NCI-H2081 treated with DMSO at 0.1 percent for 48 hours (cell line): ENCODE measurements around the gene MICAL2.
"Not testable (repeated sequence)": the region's sequence is repeated elsewhere in the genome, so short reads cannot be mapped to it uniquely, and the experiment has no call there.

Experiments
- DNase-seq: peaks from one replicate; lab custom pipeline; 2025; lab: John Stamatoyannopoulos, UW

MICAL2 gene

GRCh38 chr11:12135185-12135584 lies 24.8 kb downstream of the MICAL2 start:
- DNase-seq: no peak

DNA sequence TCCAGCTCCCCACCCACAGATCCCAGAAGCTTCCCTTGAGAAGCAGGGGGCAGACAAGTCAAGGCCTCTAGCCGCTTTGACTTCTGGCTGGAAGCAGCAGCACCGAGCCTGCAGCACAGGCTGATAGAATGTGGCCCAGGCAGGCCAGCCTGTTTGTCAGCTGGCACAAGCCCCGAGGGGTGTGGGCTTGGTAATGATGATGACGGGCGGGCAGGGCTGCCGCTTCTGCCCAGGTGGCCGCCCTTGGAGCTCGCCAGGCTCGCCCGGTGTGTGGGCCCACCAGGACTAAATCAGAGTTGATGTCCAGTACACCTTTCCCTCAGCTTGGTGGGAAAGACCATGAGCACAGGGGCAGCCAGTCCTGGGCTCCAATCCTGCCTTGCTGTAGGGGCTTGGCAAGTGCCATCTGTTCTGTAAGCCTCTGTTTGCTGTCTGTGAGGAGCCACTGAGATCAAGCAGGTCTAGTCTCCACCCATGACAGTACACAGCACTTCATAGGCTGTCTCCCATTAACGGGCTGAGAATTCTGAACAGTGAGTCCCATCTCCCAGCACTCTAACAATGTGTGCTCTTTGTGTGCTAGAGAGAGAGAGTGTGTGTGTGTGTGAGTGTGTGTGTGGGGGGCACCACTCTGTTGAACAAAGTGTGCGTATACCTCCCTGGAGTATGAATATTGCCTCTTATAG lies 26.8 kb downstream of the MICAL2 start:
- DNase-seq: no peak

GRCh38 chr11:12137938-12138731 lies 27.7 kb downstream of the MICAL2 start:
- no peak for DNase-seq

DNA sequence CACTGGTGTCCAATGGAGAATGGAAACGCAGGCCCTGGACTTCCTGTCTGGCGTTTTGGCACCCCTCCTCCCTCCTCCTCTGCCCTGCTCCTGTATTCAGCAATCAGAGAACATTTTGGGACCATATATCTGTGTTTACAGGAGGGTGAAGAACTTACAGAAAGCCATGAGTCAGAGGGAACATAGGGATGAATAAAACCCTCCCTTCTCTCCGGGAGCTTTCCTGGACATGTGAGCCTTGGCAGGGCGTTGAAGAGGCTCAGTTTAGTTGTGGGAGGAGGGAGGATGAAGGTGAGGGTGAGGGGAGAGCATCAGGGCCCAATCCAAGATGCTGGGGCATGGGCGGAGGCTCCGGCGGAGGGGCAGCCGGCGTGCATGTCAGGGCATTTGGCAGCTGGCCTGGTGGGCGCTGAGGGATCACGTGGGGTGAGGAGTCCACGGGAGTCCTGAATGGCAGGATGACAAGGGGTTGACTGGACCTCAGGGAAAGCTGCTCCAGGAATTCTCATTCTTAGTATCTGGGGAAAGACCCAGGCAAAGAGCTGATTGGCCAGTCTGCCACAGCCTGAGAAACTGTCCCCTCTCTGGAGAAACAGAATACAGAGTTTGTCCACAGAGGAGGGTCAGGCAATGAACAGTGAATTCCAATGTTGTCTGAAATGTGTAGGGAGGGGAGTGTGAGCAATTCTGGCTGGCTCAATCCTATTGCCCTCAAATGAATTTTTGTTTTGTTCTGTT lies 28.9 kb downstream of the MICAL2 start:
- DNase-seq: no peak

GRCh38 chr11:12140186-12140793 lies 29.9 kb downstream of the MICAL2 start:
- no peak for DNase-seq

GRCh38 chr11:12141283-12141682 lies 30.9 kb downstream of the MICAL2 start:
- no peak for DNase-seq

- DNase-seq: no peak
Measured at GRCh38 chr11:12142176-12142575, 31.8 kb downstream of the MICAL2 start.

DNA sequence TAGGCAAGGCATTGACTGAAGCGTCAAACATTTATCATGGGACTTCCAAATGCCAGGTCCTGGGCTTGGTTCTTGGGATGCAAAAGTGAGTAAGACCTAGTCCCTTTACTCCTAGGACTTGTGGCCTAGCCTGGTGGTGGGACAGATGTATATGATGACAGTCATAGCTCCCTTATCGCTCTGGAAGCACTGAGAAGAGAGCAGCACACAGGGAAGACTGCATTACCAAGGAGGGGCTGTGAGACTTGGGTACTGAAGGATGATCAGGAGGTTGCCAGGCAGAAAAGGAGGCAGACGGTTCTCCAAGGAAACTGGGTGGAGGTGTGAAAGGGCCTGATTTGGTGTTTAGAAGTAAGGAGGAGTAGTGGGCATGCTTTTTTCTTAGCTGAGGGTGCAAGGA lies 32.5 kb downstream of the MICAL2 start:
- DNase-seq: no peak

- DNase-seq: no peak
Measured at GRCh38 chr11:12143461-12144258, 33.3 kb downstream of the MICAL2 start.

DNA sequence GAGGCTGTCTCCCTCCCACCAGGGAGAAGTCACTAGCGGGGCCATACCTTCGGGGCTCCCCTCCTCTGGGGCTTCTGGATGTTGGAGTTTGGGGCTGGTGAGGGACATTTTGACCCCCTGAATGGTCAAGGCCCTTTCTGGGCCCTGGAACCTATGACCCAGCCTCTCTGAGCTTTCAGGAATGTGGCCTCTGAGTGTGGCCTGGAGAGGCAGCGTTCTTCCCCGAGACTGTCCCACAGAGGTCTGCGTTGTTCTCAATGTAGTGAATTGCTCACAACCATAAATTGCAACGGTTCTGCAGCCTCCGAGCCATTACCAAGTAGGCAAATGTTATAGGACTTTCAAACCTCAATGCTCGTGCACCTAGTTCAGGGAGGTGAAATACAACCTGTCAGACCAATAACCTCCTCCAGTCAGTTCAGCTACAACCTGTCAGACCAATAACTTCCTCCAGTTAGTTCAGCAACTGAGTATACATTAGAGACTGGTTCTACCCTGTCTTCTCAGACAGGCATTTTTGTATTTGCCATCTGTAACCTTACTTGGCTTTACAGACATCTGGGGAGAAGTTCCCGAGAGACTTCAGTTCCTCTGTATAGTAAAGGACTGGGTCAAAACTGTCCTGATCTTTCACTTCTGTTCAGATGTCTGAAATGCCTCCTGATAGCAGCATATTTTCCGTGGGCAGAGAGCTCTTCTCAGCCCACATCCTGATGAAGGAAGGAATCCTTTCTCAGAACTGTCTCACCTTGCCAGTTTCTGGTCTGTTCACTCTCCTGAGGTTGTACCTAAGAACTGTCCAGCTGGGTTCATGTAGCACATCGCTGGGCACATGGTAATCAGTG lies 34.2 kb downstream of the MICAL2 start:
- no peak for DNase-seq

GRCh38 chr11:12146678-12147077 lies 36.3 kb downstream of the MICAL2 start:
- not testable (repeated sequence) for DNase-seq

- no peak for DNase-seq
Measured at GRCh38 chr11:12147827-12148226, 37.4 kb downstream of the MICAL2 start.

GRCh38 chr11:12148466-12148865 lies 38.1 kb downstream of the MICAL2 start:
- no peak for DNase-seq

- DNase-seq: no peak
Measured at GRCh38 chr11:12148882-12149281, 38.5 kb downstream of the MICAL2 start.

DNA sequence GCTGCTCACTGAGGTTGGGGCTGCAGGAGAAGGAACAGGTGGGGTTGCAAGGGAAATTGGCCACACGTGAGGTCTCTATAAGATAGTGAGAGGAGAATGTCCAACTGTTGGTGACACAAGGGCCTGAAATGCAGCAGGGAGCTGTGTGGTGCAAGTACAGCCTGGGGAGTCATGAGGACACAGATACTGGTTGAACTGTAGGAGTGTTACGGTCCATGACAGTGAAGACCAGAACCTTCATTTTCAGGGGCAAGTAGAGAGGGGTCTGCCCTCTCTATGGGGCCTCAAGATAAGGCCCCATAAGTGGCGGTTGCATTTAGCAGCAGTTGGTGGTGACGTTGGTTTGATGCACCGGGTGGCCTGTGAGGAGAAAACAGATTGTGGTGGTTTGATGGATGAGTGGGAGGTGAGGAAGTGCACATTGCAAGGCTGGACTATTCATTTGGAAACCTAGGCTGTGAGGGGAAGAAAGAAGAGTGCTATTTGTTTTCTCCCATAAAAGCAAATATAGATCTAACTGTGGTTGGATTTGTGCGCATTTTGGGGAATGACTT lies 39.4 kb downstream of the MICAL2 start:
- DNase-seq: no peak

- no peak for DNase-seq
Measured at GRCh38 chr11:12150831-12151382, 40.5 kb downstream of the MICAL2 start.

DNA sequence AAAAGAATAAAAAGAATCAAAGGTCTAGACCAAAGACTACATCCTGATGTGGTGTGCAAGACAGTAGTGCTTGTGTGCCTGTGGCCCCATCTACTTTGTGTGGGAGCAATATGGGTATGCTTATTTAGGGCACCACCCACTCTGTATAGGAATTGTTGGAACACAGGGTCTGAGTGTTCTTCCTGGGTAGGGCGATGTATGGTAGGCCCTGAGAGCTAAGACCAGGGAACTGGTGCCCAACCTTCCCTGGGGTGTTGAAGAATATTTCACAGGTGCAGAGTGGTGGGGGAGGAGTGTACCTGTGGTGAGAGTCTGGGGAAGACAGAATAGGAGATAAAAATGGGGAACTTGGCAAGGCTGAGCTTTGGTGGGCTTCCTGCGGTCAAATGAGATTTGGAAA lies 41.9 kb downstream of the MICAL2 start:
- DNase-seq: no peak

DNA sequence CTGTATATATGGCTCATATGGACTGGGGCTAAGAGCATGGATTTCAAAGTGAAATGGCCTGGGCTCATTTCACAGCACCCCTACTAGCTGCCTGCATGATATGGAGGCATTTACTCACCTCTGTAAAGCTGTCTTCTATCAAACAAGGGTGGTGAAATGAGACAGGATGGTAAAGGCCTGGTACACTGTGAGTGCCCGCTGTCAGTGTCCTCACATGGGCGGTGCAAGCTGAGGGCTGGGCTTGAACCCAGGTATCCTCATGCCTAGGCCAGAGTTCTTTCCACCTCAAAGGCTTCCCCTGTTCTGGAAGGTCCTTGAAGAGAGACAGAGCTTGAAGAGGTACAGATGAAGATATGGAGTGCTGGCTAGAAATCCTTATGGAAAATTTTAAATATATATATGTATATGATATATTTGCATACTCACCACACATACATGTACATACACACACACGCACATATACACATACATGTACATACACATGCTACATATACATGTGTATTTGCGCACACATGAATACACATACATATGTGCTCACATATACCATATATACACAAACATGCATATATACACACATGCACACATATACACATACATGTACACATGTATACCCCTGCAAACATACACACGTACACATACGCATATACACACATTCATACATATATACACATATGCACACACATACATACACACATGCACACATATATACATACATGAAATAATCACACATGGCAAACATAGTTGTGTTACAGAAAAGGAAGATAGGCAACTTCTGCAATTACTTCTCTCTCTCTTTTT lies 44.7 kb downstream of the MICAL2 start:
- no peak for DNase-seq

- no peak for DNase-seq
Measured at GRCh38 chr11:12155696-12156095, 45.3 kb downstream of the MICAL2 start.
